GM23338 (cell line): ENCODE measurements around the gene SPRR1A. TPM values are rescaled to one million over a fixed set of nuclear protein-coding genes. Genes with fewer than 3 reads are reported as not detected.
"Not testable (repeated sequence)": the region's sequence is repeated elsewhere in the genome, so short reads cannot be mapped to it uniquely, and the experiment has no call there.

Source experiments
- ATAC-seq: fragments of 200-7000 bp; cut with Tn5 transposase; 3 replicates; pipeline ENCODE4 v1.9.1; 2020
- DNase-seq: peaks from one replicate; pipeline ENCODE4 v3.0.0-alpha.2; 2015; ENCODE audit warnings: low spot score
- H2AFZ ChIP-seq: fragments of 200-600 bp; sonication (generic); 2 replicates; pipeline ENCODE4 v1.8.0; 2016; ENCODE audit warnings: antibody characterized with exemption, mild to moderate bottlenecking, moderate library complexity
- H3F3A ChIP-seq: fragments of 200-600 bp; sonication (generic); replicated peaks from 2 replicates; pipeline ENCODE4 v1.8.0; 2017; ENCODE audit warnings: antibody characterized with exemption, mixed run types, low read depth
- H3K27ac ChIP-seq: fragments of 200-600 bp; sonication (generic); 2 replicates; pipeline ENCODE4 v1.6.1; 2016; ENCODE audit warnings: low read depth
- H3K27me3 ChIP-seq: fragments of 200-600 bp; sonication (generic); 2 replicates; pipeline ENCODE4 v1.8.0; 2016; ENCODE audit warnings: mild to moderate bottlenecking, mixed run types, moderate library complexity; ENCODE audit not compliant: insufficient read depth
- H3K36me3 ChIP-seq: fragments of 200-600 bp; sonication (generic); 2 replicates; pipeline ENCODE4 v1.8.0; 2016; ENCODE audit warnings: mild to moderate bottlenecking; ENCODE audit not compliant: insufficient read depth
- H3K4me1 ChIP-seq: fragments of 200-600 bp; sonication (generic); 2 replicates; pipeline ENCODE4 v1.8.0; 2016; ENCODE audit warnings: mild to moderate bottlenecking, moderate library complexity; ENCODE audit not compliant: insufficient read depth
- H3K4me2 ChIP-seq: fragments of 200-600 bp; sonication (generic); 2 replicates; pipeline ENCODE4 v1.7.1; 2017; ENCODE audit warnings: mixed run types
- H3K4me3 ChIP-seq: fragments of 200-600 bp; sonication (generic); 2 replicates; pipeline ENCODE4 v1.6.1; 2016; ENCODE audit warnings: mixed run types
- H3K79me2 ChIP-seq: fragments of 200-600 bp; sonication (generic); replicated peaks from 2 replicates; pipeline ENCODE4 v1.8.0; 2017; ENCODE audit warnings: mild to moderate bottlenecking; ENCODE audit not compliant: insufficient read depth
- H3K9me2 ChIP-seq: fragments of 200-600 bp; sonication (generic); 2 replicates; pipeline ENCODE4 v1.8.0; 2017; ENCODE audit not compliant: insufficient read depth
- H4K20me1 ChIP-seq: fragments of 200-600 bp; sonication (generic); replicated peaks from 2 replicates; pipeline ENCODE4 v1.8.0; 2017; ENCODE audit warnings: mild to moderate bottlenecking; ENCODE audit not compliant: insufficient read depth
- H3K27ac Mint-ChIP-seq: 2 replicates; pipeline ENCODE4 v1.8.0; 2020; ENCODE audit warnings: inconsistent platforms, mild to moderate bottlenecking, moderate library complexity, mixed read lengths
- H3K27me3 Mint-ChIP-seq: 3 replicates; pipeline ENCODE4 v1.8.0; 2022; ENCODE audit warnings: low read depth, mild to moderate bottlenecking, moderate library complexity, mixed read lengths, inconsistent platforms; ENCODE audit not compliant: insufficient read depth, poor library complexity
- H3K36me3 Mint-ChIP-seq: 3 replicates; pipeline ENCODE4 v1.8.0; 2021; ENCODE audit warnings: low read depth, mild to moderate bottlenecking, inconsistent platforms, moderate library complexity, mixed read lengths
- H3K4me1 Mint-ChIP-seq: 3 replicates; pipeline ENCODE4 v1.8.0; 2020; ENCODE audit warnings: mild to moderate bottlenecking, inconsistent platforms, mixed read lengths
- H3K4me3 Mint-ChIP-seq: 3 replicates; pipeline ENCODE4 v1.8.0; 2021; ENCODE audit warnings: moderate library complexity, mild to moderate bottlenecking, inconsistent platforms, mixed read lengths
- H3K9me3 Mint-ChIP-seq: 3 replicates; pipeline ENCODE4 v1.8.0; 2020; ENCODE audit warnings: moderate library complexity, mild to moderate bottlenecking, inconsistent platforms, mixed read lengths
- CREB1 ChIP-seq: fragments of 250-450 bp; sonication (Bioruptor Pico); IDR thresholded peaks from 2 replicates; pipeline ENCODE4 v1.5.0; 2020; ENCODE audit warnings: low read depth, mild to moderate bottlenecking, moderate library complexity
- EZH2 ChIP-seq: fragments of 200-600 bp; sonication (generic); IDR thresholded peaks from one replicate; pipeline ENCODE4 v1.8.0; 2017; ENCODE audit warnings: antibody characterized with exemption, mild to moderate bottlenecking, low read depth; ENCODE audit not compliant: unreplicated experiment
- EZH2phosphoT487 ChIP-seq: fragments of 200-600 bp; sonication (generic); IDR thresholded peaks from one replicate; pipeline ENCODE4 v1.8.1; 2018; ENCODE audit warnings: antibody characterized with exemption; ENCODE audit not compliant: unreplicated experiment
- NANOG ChIP-seq: IDR thresholded peaks from 2 replicates; pipeline ENCODE4 v1.6.1; 2016; ENCODE audit warnings: antibody characterized with exemption, borderline replicate concordance
- POLR2AphosphoS5 ChIP-seq: IDR thresholded peaks from 2 replicates; pipeline ENCODE4 v1.6.1; 2016; ENCODE audit warnings: antibody characterized with exemption, low read depth
- STAT1 ChIP-seq: IDR thresholded peaks from one replicate; pipeline ENCODE4 v1.6.1; 2016; ENCODE audit warnings: antibody characterized with exemption; ENCODE audit not compliant: unreplicated experiment
- ZNF114 ChIP-seq: fragments of 250-450 bp; sonication (Bioruptor Pico); IDR thresholded peaks from 2 replicates; pipeline ENCODE4 v1.5.0; 2020; ENCODE audit warnings: mild to moderate bottlenecking, moderate library complexity
- polyA plus RNA-seq: library from polyadenylated mRNA; unstranded; fragments of >200 nt; fragmentation: Nextera tagmentation; extraction: Ambion mirVana; gene quantifications from 2 replicates; pipeline ENCODE4 v1.2.1, GENCODE V29; 2016
- total RNA-seq: library from RNA; depleted of rRNA; stranded (reverse); fragments of >200 nt; shearing (Covaris generic); gene quantifications from 2 replicates; pipeline ENCODE4 v1.2.3, GENCODE V29; 2014
- TF ChIP-seq, protein P1 (sequence below): IDR thresholded peaks from one replicate; pipeline ENCODE4 v1.6.1; 2018; ENCODE audit warnings: antibody characterized with exemption; ENCODE audit not compliant: unreplicated experiment
- TF ChIP-seq, protein P2 (sequence below): IDR thresholded peaks from 2 replicates; pipeline ENCODE4 v1.6.1; 2016; ENCODE audit warnings: antibody characterized with exemption
- TF ChIP-seq, protein P3 (sequence below), 2 experiments: fragments of 200-600 bp in 1 of 2; sonication (generic) in 1 of 2; conservative IDR thresholded peaks; 2 replicates each; pipeline versions ENCODE4 v1.5.1 to v1.6.1; 2016 to 2017; ENCODE audit warnings: antibody characterized with exemption in 2 of 2, low read depth in 2 of 2, mild to moderate bottlenecking in 2 of 2, moderate library complexity in 1 of 2

Gene SPRR1A
- total and polyA plus RNA-seq, 2 experiments from 2014 or later, result not detected

DNA sequence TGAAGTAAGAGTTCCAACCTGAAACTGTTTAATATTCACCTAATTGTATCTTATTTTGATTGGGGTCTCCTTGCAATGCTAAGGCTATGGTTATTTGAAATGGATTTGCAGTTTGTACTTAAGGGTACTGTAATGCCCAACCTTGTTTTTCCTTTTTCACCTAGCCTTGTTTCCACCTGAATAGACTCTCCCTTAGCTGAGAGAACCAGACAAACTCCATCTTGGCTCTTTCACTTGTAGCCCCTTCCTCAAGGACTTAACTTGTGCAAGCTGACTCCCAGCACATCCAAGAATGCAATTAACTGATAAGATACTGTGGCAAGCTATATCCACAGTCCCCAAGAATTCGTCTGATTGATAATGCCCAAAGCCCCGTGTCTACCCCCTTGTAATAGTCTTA lies 37.9 kb downstream of the SPRR1A start:
- H3K79me2 ChIP-seq, H3K27ac ChIP-seq, H3K4me3 Mint-ChIP-seq, H4K20me1 ChIP-seq, ATAC-seq, H3F3A ChIP-seq, H3K9me3 Mint-ChIP-seq, H3K27me3 Mint-ChIP-seq, H3K4me3 ChIP-seq, H3K27me3 ChIP-seq, H3K36me3 ChIP-seq, H3K36me3 Mint-ChIP-seq, DNase-seq, H3K9me2 ChIP-seq: not testable (repeated sequence)
- H2AFZ ChIP-seq, result peak overlapping the region; percentile 6; the same call in 1 of the 2 replicates
- Mint-ChIP-seq H3K4me1 (peaks cover 22% of the 10 kb centered on the region), H3K27ac (0 out of 2 replicates have a peak overlapping the region, but pooled peaks have one; percentile 23)
- H3K4me1 ChIP-seq, result peaks cover 15% of the 10 kb centered on the region
- H3K4me2 ChIP-seq, result peak overlapping the region; percentile 34; the same call in 1 of the 2 replicates

DNA sequence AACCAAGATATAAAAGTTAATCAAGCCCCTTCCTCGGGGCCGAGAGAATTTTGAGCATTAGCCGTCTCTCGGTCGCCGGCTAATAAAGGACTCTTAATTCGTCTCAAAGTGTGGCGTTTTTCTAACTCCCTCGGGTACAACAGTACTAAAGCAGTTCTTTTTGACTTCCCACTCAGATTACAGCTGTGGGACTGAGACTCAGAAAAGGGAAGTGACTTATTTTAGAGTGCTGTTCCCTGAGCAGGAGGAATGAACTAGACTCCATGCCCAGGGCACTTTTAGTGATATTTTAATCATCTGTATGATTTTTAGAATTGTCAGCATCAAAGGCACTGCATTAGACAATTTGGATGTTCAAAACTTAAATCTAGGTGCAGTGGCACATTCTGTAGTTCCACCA lies 38.5 kb downstream of the SPRR1A start:
- H3K27me3 Mint-ChIP-seq, H3K4me3 Mint-ChIP-seq, H3K27ac Mint-ChIP-seq, H3K79me2 ChIP-seq, H3K4me2 ChIP-seq, H3K36me3 ChIP-seq, H2AFZ ChIP-seq, H3F3A ChIP-seq, H3K27me3 ChIP-seq, H3K9me2 ChIP-seq, DNase-seq, H3K9me3 Mint-ChIP-seq, H3K27ac ChIP-seq, H3K4me3 ChIP-seq, H3K36me3 Mint-ChIP-seq, ATAC-seq, H4K20me1 ChIP-seq: not testable (repeated sequence)
- peaks cover 15% of the 10 kb centered on the region for H3K4me1 ChIP-seq
- H3K4me1 Mint-ChIP-seq, result peaks cover 22% of the 10 kb centered on the region

DNA sequence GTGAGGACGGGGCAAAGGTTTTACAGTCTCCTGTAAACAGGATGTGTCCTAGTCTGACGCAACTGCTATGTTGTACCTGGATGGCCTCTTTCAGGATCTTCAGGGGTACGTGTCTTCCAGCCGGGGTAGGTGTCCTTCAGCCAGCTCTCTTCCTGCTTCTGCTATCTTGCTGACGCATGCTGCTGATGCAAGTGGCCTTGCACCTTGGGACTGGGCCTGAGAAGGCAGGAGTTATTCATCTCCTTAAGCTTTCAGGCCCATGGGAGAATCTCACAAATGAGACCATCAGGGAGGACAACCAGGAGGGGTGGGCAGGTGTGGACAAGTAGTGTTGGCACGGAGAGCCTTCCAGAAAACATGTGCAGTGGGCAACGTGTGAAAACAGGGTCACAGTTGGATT lies 39.2 kb downstream of the SPRR1A start:
- TF ChIP-seq ZNF114 (CRISPR knock-in tag) (no peak), EZH2phosphoT487 (no peak), POLR2AphosphoS5 (no peak), STAT1 (no peak), CREB1 (CRISPR knock-in tag) (no peak), EZH2 (no peak), NANOG (no peak)
- TF ChIP-seq, protein P1, sequence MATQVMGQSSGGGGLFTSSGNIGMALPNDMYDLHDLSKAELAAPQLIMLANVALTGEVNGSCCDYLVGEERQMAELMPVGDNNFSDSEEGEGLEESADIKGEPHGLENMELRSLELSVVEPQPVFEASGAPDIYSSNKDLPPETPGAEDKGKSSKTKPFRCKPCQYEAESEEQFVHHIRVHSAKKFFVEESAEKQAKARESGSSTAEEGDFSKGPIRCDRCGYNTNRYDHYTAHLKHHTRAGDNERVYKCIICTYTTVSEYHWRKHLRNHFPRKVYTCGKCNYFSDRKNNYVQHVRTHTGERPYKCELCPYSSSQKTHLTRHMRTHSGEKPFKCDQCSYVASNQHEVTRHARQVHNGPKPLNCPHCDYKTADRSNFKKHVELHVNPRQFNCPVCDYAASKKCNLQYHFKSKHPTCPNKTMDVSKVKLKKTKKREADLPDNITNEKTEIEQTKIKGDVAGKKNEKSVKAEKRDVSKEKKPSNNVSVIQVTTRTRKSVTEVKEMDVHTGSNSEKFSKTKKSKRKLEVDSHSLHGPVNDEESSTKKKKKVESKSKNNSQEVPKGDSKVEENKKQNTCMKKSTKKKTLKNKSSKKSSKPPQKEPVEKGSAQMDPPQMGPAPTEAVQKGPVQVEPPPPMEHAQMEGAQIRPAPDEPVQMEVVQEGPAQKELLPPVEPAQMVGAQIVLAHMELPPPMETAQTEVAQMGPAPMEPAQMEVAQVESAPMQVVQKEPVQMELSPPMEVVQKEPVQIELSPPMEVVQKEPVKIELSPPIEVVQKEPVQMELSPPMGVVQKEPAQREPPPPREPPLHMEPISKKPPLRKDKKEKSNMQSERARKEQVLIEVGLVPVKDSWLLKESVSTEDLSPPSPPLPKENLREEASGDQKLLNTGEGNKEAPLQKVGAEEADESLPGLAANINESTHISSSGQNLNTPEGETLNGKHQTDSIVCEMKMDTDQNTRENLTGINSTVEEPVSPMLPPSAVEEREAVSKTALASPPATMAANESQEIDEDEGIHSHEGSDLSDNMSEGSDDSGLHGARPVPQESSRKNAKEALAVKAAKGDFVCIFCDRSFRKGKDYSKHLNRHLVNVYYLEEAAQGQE, result no peak
- TF ChIP-seq, protein P2, sequence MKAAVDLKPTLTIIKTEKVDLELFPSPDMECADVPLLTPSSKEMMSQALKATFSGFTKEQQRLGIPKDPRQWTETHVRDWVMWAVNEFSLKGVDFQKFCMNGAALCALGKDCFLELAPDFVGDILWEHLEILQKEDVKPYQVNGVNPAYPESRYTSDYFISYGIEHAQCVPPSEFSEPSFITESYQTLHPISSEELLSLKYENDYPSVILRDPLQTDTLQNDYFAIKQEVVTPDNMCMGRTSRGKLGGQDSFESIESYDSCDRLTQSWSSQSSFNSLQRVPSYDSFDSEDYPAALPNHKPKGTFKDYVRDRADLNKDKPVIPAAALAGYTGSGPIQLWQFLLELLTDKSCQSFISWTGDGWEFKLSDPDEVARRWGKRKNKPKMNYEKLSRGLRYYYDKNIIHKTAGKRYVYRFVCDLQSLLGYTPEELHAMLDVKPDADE, result no peak
- TF ChIP-seq, protein P3, sequence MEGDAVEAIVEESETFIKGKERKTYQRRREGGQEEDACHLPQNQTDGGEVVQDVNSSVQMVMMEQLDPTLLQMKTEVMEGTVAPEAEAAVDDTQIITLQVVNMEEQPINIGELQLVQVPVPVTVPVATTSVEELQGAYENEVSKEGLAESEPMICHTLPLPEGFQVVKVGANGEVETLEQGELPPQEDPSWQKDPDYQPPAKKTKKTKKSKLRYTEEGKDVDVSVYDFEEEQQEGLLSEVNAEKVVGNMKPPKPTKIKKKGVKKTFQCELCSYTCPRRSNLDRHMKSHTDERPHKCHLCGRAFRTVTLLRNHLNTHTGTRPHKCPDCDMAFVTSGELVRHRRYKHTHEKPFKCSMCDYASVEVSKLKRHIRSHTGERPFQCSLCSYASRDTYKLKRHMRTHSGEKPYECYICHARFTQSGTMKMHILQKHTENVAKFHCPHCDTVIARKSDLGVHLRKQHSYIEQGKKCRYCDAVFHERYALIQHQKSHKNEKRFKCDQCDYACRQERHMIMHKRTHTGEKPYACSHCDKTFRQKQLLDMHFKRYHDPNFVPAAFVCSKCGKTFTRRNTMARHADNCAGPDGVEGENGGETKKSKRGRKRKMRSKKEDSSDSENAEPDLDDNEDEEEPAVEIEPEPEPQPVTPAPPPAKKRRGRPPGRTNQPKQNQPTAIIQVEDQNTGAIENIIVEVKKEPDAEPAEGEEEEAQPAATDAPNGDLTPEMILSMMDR (conservative IDR thresholded peaks at IDR 0.05; ENCODE audit: low read depth in 2 of 2), result no peak
- peaks cover 22% of the 10 kb centered on the region for H3K4me1 Mint-ChIP-seq

More for the DNA sequence above, 39.2 kb downstream of the SPRR1A start:
- Histone ChIP-seq H3K79me2 (no peaks in the 10 kb centered on the region), H4K20me1 (no peaks in the 10 kb centered on the region), H3F3A (no peaks in the 10 kb centered on the region), H3K36me3 (no peaks in the 10 kb centered on the region), H3K4me2 (no peak overlapping the region), H3K4me3 (no peak overlapping the region), H3K4me1 (peaks cover 15% of the 10 kb centered on the region), H3K9me2 (peaks cover 4% of the 10 kb centered on the region; the same call in 1 of the 2 replicates), H3K27ac (no peak overlapping the region), H2AFZ (no peak overlapping the region), H3K27me3 (no peaks in the 10 kb centered on the region)
- 0 out of 2 replicates have a peak overlapping the region, but pooled peaks have one; percentile 10 for H3K27ac Mint-ChIP-seq
- peaks cover 6% of the 10 kb centered on the region for H3K27me3 Mint-ChIP-seq
- H3K9me3 Mint-ChIP-seq, result no peaks in the 10 kb centered on the region; the same call in none of the 3 replicates
- H3K36me3 Mint-ChIP-seq, result no peaks in the 10 kb centered on the region
- no peak overlapping the region for H3K4me3 Mint-ChIP-seq
- DNase-seq, result no peak
- ATAC-seq, result no peak
